Lung (tissue), 12 donors: ENCODE measurements around the gene FLVCR1. TPM values are rescaled to one million over a fixed set of nuclear protein-coding genes. Genes with fewer than 3 reads are reported as not detected.

ENCODE experiments used
- ATAC-seq: fragments of 200-7000 bp; cut with Tn5 transposase; one replicate; pipeline ENCODE4 v1.9.1; 2020; ENCODE audit warnings: moderate number of reproducible peaks; ENCODE audit not compliant: insufficient read depth, low FRiP score
- DNase-seq, 3 donors: peaks; one replicate each; pipeline ENCODE4 v3.0.0-alpha.2; 2013 to 2017
- H3K27ac ChIP-seq, 2 donors: one replicate each; pipeline ENCODE4 v1.5.1; 2013; ENCODE audit warnings: mild to moderate bottlenecking in 2 of 2, moderate library complexity in 2 of 2, control low read depth in 1 of 2, inconsistent platforms in 1 of 2, low read depth in 1 of 2, low read length in 1 of 2
- H3K27me3 ChIP-seq, 3 donors: one replicate each; pipeline ENCODE4 v1.5.1; 2013; ENCODE audit warnings: low read length in 2 of 3; ENCODE audit not compliant: control insufficient read depth in 3 of 3, insufficient read depth in 3 of 3
- H3K36me3 ChIP-seq, 4 donors: one replicate each; pipeline ENCODE4 v1.5.1; 2013; ENCODE audit warnings: low read length in 4 of 4, mild to moderate bottlenecking in 1 of 4, moderate library complexity in 1 of 4; ENCODE audit not compliant: control insufficient read depth in 4 of 4, insufficient read depth in 4 of 4
- H3K4me1 ChIP-seq, 5 donors: one replicate each; pipeline ENCODE4 v1.5.1; 2013; ENCODE audit warnings: low read length in 5 of 5, mild to moderate bottlenecking in 2 of 5, moderate library complexity in 1 of 5; ENCODE audit not compliant: control insufficient read depth in 5 of 5, insufficient read depth in 5 of 5
- H3K4me3 ChIP-seq: one replicate; pipeline ENCODE4 v1.5.1; 2013; ENCODE audit warnings: mild to moderate bottlenecking, control low read depth, moderate library complexity
- H3K9ac ChIP-seq, 2 donors: one replicate each; pipeline ENCODE4 v1.5.1; 2013; ENCODE audit warnings: low read length in 2 of 2, control low read depth in 1 of 2; ENCODE audit not compliant: insufficient read depth in 1 of 2
- H3K9me3 ChIP-seq, 4 donors: one replicate each; pipeline ENCODE4 v1.5.1; 2013; ENCODE audit warnings: low read length in 3 of 4, mild to moderate bottlenecking in 1 of 4, moderate library complexity in 1 of 4; ENCODE audit not compliant: control insufficient read depth in 4 of 4, insufficient read depth in 3 of 4
- CTCF ChIP-seq: IDR thresholded peaks from 2 replicates; pipeline ENCODE4 v1.5.1; 2012; ENCODE audit warnings: mild to moderate bottlenecking; ENCODE audit errors: control extremely low read depth, extremely low read depth
- WGBS, 2 donors: extraction: QIAGEN DNeasy Blood & Tissue Kit; methylation state at CpG; one replicate each; pipeline ENCODE4 v1.1.7; 2013; 5-methylcytosine and 5-hydroxymethylcytosine counted together
- polyA plus RNA-seq, 2 donors: library from polyadenylated mRNA; stranded (reverse); fragments of 200-250 nt; gene quantifications; one replicate each; pipeline ENCODE4 v1.2.1, GENCODE V29; 2013
- total RNA-seq, 2 donors: library from RNA; depleted of rRNA in 1 of 2; stranded (reverse); fragments of >200 nt in 1 of 2; gene quantifications; one replicate each; pipeline ENCODE4 v1.2.1, GENCODE V29; 2014 to 2021
- donor health status: control.
- donor health status: control.
- donor health status: Bipolar disorder and iron deficiency.
- donor health status: healthy.
- donor health status: DM: yes; HTN: yes; CAD: no.

Gene FLVCR1
- total and polyA plus RNA-seq, 4 donors: 4.5 to 17.4 (median 6.6) TPM

DNA sequence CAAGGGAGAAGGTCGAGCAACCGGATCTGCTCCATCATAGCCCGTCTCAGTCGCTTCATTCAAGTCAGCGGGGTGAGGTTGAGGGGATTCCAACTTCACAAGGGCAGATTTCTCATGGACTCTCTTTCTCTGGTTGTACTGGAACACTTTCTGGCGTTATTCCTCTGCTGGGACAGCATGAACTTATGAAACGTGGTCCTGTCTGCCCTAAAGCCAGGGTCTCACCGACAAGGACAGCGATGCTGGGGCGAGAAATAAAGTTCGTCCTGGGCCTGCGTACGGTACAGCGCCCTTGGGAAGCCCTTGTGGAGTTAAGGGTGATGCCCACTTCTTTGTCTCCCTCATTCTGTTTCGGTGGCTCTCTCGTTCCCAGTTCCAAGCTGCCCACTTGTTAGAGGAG lies 1.3 kb upstream of the FLVCR1 start:
- DNase-seq (no peak), ATAC-seq (no peak)
- WGBS, 2 donors: 92% methylated on average over 16 of the region's 16 CpGs
- H3K9ac ChIP-seq: no peak overlapping the region
- H3K9me3 ChIP-seq: no peaks in the 10 kb centered on the region
- H3K27ac ChIP-seq: no peak overlapping the region
- TF ChIP-seq CTCF: no peak
- H3K4me1 ChIP-seq: peaks cover 0 to 12% (median 9%) of the 10 kb centered on the region in 5 donors
- peaks cover 0 to 5% (median 1%) of the 10 kb centered on the region in 4 donors for H3K36me3 ChIP-seq
- H3K4me3 ChIP-seq: no peak overlapping the region
- no peaks in the 10 kb centered on the region for H3K27me3 ChIP-seq

GRCh38 chr1:212858461-212859265 lies 588 bp downstream of the FLVCR1 start:
- WGBS, 2 donors: 5 to 7% methylated on average over 41 to 54 of the region's 54 CpGs
- TF ChIP-seq CTCF: no peak
- Histone ChIP-seq H3K27ac (peak overlapping the region; percentile 49 to 88), H3K36me3 (peaks cover 0 to 9% (median 3%) of the 10 kb centered on the region in 4 donors), H3K9ac (peak overlapping the region; percentile 27 to 66), H3K4me1 (peaks cover 0 to 12% (median 9%) of the 10 kb centered on the region in 5 donors), H3K27me3 (no peaks in the 10 kb centered on the region), H3K9me3 (no peaks in the 10 kb centered on the region), H3K4me3 (peak overlapping the region; percentile 90)
- ATAC-seq (peak; percentile 5), DNase-seq (peak in 2 of 3 donors; percentile 40 to 46)

GRCh38 chr1:212860713-212861581 lies 2.9 kb downstream of the FLVCR1 start:
- WGBS, 2 donors: 69 to 82% methylated on average over 5 of the region's 5 CpGs
- Histone ChIP-seq H3K4me1 (peaks cover 0 to 12% (median 9%) of the 10 kb centered on the region in 5 donors), H3K4me3 (no peak overlapping the region), H3K9me3 (no peaks in the 10 kb centered on the region), H3K27ac (peak overlapping the region in 1 of 2 donors; percentile 17), H3K27me3 (no peaks in the 10 kb centered on the region), H3K36me3 (peaks cover 0 to 9% (median 5%) of the 10 kb centered on the region in 4 donors), H3K9ac (no peak overlapping the region)
- peak in 1 of 3 donors; percentile 6 for DNase-seq
- ATAC-seq: no peak
- no peak for TF ChIP-seq CTCF
